NCI-H2196 treated with DMSO at 0.1 percent for 48 hours (cell line): Measurements from ENCODE around the gene SNX14.
"Not testable (repeated sequence)": the region's sequence is repeated elsewhere in the genome, so short reads cannot be mapped to it uniquely, and the experiment has no call there.

ENCODE experiments used
- DNase-seq: peaks from one replicate; lab custom pipeline; 2025; ENCODE audit not compliant: unreplicated experiment; lab: John Stamatoyannopoulos, UW

The SNX14 gene

DNA sequence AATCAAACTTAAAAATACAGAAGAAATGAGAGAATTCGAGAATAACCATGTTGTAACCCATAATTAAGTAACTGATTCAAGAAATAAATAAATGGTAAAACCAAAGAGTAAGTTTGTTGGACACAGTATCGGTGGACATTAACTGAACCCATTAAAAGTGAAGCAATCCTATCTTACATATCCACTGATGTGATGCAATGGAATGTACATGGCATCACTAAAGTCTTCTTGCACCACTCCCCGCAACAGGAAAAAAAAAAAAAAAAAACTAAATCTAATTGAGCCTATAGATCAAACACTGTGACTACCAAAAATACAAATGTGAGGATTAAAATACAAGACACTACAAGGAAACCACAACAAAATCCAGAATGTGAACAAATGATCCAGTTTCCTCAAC lies 7.9 kb downstream of the SNX14 start:
- no peak for DNase-seq

DNA sequence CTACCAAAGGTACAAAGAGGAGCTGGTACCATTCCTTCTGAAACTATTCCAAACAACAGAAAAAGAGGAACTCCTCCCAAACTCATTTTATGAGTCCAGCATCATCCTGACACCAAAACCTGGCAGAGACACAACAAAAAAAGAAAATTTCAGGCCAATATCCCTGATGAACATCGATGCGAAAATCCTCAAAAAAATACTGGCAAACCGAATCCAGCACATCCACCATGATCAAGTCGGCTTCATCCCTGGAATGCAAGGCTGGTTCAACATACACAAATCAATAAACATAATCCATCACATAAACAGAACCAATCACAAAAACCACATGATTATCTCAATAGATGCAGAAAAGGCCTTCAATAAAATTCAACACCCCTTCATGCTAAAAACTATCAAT lies 10.8 kb downstream of the SNX14 start:
- DNase-seq, result not testable (repeated sequence)

DNA sequence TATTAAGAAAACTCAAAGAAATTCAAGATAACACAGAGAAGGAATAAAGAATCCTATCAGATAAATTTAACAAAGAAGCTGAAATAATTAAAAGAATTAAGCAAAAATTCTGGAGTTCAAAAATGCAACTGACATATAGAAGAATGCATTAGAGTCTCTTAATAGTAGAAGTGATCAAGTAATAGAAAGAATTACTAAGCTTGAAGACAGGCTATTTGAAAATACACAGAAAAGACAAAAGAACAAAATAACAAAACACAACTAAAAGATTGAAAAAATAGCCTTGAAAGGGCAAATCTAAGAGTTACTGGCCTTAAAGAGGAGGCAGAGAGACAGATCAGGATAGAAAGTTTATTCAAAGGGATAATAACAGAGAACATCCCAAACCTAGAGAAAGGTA lies 12.1 kb downstream of the SNX14 start:
- no peak for DNase-seq

DNA sequence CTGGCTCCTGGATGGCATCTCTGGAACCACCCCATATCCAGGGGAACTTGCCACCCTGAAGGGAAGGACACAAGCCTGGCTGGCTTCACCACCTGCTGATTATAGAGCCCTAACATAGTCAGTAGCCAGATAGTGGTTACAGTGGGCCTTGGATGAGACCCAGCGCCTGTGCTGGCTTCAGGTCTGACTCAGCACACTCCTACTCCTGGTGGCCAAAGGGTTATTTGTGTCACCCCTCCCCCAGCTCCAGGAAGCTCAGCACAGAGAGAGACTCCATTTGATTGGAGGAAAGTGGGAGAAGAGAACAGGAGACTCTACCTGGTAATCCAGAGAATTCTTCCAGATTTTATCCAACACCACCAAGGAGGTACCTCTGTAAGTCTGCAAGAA lies 12.8 kb downstream of the SNX14 start:
- no peak for DNase-seq

DNA sequence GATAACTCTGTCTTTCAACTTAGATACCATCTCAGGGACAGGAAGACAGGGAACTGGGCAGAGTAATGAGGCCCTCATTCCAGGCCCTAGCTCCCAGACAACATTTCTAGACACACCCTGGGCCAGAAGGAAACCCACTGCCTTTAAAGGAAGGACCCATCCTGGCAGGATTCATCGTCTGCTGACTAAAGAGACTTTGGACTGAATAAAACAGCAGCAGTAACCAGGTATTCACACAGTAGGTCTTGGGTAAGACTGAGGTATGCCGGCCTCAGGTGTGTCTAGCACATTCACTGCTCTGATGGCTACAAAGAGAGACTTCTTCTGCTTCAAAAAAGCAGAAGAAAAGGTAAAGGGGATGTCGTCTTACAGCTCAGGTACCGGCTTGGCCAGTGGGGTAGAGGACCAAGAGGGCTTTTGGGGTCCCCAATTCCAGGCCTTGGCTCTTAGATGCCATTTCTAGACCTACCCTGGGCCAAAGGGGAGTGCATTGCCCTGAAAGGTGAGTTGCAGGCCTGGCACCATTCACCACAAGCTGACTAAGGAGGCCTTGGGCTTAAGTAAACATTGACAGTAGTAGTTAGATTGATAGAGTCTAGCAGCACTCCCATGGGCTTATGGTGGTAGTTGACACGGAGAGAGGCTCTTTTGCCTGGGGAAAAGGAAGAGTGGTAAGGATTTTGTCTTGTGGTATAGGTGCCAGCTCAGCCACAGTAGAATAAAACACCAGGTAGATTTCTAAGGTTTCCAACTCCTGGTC lies 13.4 kb downstream of the SNX14 start:
- DNase-seq, result no peak

DNA sequence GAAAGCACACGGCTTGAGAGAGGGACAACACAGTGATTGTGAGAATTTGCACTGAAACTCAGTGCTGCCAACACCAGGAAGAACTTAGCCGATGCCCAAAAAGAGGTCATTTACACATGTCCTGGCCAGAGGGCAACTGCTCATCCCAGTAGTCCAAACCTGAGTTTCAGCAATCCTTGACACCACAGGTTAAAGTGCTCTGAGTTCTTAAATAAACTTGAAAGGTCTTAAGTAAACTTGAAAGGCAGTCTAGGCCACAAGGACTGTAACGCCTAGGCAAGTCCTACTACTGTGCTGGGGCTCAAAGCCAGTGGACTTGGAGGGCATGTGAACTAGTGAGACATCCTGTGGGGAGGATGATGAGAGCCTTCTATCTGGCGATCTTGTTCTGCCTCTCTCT lies 14.1 kb downstream of the SNX14 start:
- no peak for DNase-seq

DNA sequence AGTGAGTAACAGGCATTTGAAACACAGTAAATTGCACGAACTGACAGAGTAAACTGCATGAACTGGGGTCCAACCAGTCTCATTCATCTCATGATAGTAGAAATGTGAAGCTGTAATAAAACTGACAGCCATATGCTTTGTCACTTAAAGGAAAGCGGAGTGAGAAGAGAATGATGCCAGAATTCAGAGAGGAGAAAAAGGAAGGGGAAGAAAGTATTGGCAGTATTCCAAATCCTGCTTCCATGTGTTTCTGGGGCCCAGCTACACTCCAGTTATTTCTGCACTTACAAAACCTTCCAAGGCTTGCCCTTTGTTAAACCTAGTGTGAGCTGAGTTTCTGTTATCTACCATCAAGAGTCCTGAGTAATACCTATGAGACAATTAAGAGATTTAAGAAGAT lies 17.2 kb downstream of the SNX14 start:
- no peak for DNase-seq

DNA sequence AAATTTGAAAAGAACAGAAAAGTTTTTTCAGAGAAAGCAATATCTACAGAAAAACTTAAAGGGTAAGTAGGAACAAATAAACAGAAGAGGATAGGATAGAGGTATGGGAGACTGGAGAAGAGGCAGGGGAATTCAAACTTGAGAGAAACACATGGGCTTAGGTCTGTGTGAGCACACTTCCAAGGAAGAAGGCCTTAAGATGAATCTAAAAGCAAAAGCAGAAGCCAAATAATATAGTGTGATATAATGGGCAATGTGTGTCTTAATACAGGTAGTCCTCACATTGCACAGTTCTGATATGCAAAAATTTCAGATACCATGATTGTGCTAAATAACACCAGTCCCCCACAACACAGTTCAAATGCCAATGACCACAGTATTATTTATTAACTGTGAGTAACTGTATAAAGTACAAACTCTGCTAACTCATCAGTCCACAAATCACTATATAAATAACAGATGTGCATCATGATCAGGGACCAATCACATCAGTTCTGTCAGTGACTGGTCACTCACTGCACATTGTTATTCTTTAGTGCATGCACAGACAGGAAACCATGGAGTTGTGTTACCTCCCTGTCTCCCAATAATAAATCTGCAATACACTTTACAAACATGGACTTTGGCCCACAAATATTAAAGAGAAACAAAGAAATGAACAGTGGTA lies 18.6 kb downstream of the SNX14 start:
- DNase-seq, result no peak

DNA sequence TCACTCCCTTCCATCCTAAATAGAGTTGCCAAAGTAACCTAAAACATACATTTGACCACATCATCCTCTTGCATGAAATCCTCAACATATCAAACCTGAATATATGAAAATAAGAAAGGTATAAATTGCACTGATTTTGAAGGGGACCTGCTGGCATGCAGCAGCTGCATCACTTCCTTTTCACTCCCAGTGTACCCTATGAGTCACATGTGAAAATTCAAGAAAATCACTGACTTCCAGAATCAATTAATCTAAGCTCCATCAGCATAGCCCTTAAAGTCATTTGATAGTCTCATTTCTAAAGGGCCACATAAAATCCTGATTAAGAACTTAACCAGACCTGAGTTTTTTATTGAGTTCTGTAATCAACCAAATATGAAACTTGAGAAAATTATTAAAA lies 24.3 kb downstream of the SNX14 start:
- no peak for DNase-seq

DNA sequence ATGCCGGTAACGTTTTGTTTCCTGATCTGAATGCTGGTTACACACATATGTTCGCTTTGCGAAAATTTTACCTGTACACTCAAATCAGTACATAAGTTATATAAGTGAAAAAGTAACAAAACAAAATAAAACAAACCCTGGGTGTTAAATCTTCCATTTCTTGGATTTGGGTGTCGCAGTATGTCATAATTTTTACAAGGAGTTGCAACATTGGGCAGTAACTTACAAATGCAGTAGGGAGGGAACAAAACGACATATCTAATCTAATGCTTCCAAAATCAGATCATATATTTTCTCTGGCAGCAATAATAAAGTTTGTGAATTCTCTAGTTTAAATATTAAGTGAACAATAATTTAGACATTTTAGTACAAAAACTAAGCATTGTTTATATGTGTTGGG lies 25.2 kb downstream of the SNX14 start:
- DNase-seq, result no peak

DNA sequence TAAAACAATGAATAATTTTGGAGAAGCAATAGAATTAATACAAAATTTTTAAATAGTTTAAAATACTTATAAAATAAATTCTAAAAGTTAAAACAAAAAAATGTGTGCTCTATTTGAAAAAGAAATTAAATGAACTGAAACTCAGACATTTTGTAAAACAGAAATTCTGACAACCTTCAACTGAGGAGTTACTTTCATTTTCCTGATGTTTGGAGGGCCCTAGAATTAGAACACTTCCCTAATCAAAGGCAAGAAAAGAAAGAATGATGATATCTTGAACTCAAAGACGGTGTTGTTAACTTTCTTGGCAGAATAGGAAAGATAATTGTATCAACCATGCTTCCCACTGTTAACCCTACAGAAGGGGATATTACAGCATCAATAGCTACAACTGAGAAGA lies 27.9 kb downstream of the SNX14 start:
- DNase-seq, result no peak

DNA sequence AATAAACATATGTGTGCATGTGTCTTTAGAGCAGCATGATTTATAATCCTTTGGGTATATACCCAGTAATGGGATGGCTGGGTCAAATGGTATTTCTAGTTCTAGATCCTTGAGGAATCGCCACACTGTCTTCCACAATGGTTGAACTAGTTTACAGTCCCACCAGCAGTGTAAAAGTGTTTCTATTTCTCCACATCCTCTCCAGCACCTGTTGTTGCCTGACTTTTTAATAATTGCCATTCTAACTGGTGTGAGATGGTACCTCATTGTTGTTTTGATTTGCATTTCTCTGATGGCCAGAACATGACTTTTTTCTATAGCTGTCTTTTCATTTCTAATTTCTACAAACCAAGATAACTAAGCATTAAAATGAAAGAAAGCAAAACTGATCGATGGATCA lies 29.4 kb downstream of the SNX14 start:
- not testable (repeated sequence) for DNase-seq

DNA sequence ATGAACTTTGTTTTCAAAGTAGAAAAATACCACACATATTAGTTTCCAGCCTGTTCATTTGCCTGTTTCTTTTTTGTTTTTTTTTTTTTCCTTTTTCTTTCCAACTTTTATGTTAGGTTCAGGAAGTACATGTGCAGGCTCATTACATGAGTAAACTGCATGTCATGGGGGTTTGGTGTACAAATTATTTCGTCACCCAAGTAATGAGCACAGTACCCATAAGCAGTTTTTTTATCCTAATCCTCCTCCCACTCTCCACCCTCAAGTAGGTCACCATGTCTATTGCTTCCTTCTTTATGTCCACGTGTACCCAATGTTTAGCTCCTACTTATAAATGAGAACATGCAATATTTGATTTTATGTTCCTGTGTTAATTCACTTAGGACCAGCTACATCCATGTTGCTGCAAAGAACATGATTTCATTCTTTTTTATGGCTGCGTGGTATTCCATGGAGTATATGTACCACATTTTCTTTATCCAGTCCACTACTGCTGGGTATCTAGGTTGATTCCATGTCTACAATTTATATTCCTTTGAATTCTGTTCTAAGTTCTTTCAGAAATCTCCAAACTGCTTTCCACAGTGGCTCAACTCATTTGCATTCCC lies 31.8 kb downstream of the SNX14 start:
- DNase-seq, result no peak

DNA sequence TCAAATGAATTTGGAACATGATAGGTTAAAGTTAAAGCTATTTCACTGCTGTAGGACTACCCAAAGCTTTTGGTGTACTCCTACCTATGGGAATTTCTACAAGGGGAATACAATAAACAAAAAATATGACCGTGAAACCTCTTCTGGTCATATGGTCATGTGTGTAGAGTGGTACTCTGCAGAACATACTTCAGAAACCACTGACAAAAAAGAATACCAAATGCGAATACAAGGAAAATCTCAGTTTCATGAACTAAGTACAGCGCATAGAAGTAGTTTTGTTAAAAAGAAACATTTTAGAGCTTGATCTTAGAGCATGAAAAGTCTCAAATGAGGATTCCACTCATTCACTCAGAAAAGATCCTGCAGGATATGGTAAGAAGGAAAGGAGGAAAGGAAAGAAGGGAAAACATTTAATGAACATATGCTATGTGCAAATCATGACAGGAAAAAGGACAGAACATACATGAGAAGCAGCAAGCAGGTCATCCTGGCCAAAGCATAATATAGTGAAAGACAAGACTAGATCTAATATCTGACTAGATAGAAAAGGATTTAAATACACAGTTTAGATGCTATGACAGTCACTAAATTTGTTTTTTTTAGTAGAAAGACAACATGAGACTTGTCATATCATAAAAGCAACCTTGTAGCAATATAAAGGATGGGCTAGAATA lies 36.5 kb downstream of the SNX14 start:
- no peak for DNase-seq

DNA sequence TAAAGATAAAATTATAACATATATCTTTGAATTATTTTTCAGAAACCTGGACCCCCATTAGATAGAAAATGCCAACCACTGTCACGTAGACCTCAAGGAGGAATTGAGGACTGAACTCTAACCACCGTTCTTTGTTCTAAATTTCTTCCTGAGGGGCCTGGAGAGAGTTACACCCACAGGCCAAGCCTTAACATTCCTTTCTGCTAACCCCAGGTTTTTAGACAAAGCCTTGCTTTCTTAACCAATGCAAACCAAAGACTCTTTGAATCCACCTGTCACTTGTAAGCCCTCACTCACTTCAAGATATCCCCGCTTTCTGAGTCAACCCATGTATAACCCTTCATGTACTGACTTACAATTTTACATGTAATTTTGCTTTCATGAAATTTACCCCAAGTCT lies 41.0 kb downstream of the SNX14 start:
- no peak for DNase-seq

DNA sequence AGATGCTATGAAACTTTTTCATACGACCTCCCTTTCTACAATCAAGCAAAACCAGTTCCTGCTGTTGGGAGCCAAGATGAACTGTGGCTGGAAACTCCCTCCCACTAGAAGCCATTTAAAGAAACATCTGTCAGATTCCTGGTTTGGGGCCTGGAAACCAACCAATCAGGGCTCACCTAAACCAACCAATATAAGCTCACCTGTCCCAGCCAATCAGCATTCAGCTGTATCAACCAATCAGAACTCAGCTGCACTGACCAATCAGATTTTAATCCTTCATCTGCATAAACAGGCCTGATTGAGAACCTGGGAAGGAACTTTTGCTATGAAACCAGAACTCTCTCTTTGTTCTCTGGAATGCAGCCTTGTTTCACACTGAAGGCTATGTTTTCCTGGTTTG lies 42.4 kb downstream of the SNX14 start:
- no peak for DNase-seq

DNA sequence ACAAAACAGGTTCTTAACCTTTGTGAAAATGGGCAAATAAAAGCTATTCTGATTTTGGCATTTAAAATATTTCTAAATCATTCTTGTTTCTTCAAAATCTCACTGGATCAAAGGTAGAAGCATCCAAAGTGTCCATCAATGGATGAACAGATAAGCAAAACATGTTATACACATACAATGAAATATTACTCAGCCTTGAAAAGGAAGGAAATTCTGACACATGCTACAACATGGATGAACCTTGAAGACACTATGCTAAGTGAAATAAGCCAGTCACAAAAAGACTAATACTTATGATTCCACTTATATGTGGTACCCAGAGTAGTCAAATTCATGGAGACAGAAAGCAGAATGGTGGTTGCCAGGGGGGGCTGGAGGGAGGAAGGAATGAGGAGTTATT lies 45.9 kb downstream of the SNX14 start:
- no peak for DNase-seq

DNA sequence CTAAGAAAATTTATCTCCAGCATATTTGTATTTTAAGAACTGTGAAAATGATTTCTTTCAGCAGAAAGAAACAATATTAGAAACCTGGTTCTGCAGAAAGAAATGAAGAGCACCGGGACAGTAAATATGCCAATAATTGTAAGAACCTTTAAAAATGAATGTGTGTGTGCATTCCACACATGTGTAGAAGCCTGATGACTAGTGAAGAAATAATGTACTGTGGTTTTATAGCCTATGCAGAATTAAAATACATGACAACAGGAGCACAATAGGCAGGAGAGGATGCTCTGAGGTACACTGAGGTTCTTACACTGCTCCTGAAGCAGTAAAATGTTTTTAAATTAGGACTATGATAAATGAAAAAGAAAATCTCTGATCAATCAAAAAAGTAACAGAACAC lies 48.9 kb downstream of the SNX14 start:
- no peak for DNase-seq

DNA sequence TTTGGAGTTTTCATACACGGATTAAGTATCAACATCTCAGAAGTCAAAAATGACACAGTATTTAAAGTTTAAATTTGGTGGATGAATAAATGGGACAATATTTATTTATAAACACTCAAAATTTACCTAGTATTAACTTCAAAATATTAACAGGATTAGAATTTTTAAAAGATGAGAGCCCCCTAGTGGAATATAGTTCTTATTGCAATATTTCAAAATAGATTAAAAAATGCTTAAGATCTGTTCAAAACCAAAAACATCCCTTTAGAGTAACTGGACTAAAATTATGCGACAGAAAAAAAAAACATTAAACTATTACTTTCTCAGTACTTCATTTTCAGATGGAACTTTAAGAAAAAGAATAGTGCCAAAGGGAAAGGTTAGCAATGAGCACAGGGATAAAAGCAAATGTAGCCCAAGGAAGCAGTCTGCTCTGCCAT lies 56.6 kb downstream of the SNX14 start:
- no peak for DNase-seq

DNA sequence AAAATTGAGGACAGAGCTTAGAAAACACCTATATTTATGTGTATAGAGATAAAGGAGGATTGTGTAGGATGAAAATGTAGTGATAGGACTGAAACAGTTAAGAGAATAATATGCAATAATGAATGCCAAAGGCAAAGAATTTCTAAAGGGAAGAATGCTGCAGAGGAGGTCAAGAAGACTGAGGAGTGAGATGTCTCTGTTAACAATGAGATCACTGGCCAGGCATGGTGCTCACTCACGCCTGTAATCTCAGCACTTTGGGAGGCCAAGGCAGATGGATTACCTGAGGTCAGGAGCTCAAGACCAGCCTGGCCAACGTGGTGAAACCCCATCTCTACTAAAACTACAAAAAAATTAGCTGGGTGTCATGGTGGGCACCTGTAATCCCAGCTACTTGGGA lies 69.4 kb downstream of the SNX14 start:
- not testable (repeated sequence) for DNase-seq

DNA sequence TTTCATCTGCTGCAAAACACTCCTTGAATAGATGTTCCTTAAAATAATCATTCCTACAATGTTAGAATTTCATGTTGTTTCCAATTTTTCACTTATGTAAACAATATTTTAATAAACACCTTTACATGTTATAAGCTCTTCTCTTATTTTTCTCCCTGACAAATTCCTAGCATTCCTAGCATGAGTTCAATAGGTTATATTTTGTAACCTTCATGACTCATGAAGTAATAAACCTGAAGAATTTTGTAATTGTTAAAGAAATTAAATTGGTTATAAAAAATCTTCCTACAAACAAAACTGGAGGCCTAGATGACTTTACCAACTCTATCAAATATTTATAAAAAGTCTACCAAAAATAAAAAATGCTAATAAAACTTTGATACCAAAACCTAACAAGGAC lies 77.5 kb downstream of the SNX14 start:
- DNase-seq, result no peak
